Measurements from ENCODE around the gene SFT2D3. TPM values are rescaled to one million over a fixed set of nuclear protein-coding genes. Genes with fewer than 3 reads are reported as not detected.
A peak's percentile ranks its signal among the peaks of the same experiment; 100 is the strongest.

Gene SFT2D3
- total and polyA plus RNA-seq, 2 of the 13 experiments (the other 11 are each of a cell fraction or from before 2014, with no cell fraction given): 8.3 to 9.4 TPM

DNA sequence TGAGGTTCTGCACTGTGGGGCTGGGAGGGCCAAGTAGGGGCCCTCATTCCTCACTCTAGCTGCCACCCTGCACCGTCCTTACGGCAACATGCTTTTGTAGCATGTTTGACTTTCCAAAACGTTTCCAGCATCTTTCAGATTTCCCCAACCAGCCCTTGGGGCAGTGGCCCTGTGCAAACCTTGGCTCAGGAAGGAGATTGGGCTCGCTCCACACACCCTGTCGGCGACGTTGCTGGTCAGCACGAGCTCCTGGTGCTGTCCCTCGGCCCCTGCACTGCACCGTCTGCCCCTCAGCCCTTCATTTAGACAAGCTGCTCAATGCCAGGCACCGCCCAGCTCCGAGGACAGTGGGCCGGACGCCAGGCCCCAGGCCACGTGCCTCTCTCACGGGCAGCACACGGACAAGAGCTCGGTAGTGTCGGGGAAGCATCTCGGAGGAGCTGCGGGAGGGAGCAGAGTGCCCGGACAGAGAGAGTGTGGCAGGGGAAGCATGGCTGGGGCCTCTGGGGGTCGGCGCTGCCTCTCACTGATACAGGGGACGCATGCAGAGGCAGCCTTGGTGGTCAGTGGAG is 48.4 kb upstream of the SFT2D3 start (continued):
- TF ChIP-seq ZNF746 (CRISPR knock-in tag; IDR thresholded peaks at IDR 0.05): no peak
- TF ChIP-seq, protein P1, sequence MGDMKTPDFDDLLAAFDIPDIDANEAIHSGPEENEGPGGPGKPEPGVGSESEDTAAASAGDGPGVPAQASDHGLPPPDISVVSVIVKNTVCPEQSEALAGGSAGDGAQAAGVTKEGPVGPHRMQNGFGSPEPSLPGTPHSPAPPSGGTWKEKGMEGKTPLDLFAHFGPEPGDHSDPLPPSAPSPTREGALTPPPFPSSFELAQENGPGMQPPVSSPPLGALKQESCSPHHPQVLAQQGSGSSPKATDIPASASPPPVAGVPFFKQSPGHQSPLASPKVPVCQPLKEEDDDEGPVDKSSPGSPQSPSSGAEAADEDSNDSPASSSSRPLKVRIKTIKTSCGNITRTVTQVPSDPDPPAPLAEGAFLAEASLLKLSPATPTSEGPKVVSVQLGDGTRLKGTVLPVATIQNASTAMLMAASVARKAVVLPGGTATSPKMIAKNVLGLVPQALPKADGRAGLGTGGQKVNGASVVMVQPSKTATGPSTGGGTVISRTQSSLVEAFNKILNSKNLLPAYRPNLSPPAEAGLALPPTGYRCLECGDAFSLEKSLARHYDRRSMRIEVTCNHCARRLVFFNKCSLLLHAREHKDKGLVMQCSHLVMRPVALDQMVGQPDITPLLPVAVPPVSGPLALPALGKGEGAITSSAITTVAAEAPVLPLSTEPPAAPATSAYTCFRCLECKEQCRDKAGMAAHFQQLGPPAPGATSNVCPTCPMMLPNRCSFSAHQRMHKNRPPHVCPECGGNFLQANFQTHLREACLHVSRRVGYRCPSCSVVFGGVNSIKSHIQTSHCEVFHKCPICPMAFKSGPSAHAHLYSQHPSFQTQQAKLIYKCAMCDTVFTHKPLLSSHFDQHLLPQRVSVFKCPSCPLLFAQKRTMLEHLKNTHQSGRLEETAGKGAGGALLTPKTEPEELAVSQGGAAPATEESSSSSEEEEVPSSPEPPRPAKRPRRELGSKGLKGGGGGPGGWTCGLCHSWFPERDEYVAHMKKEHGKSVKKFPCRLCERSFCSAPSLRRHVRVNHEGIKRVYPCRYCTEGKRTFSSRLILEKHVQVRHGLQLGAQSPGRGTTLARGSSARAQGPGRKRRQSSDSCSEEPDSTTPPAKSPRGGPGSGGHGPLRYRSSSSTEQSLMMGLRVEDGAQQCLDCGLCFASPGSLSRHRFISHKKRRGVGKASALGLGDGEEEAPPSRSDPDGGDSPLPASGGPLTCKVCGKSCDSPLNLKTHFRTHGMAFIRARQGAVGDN (CRISPR knock-in tag; IDR thresholded peaks at IDR 0.05): peak; percentile 40
- TF ChIP-seq KLF12 (CRISPR knock-in tag; IDR thresholded peaks at IDR 0.05; ENCODE audit: borderline replicate concordance): no peak
- TF ChIP-seq ZNF335 (CRISPR knock-in tag; IDR thresholded peaks at IDR 0.05): no peak
- TF ChIP-seq GMEB2 (CRISPR knock-in tag; IDR thresholded peaks at IDR 0.05; ENCODE audit: low read depth): no peak
- no peak for TF ChIP-seq SMARCE1 (IDR thresholded peaks at IDR 0.05; ENCODE audit: borderline replicate concordance)
- no peak for TF ChIP-seq HIVEP1 (CRISPR knock-in tag; IDR thresholded peaks at IDR 0.05)
- no peak for TF ChIP-seq CENPT (CRISPR knock-in tag; IDR thresholded peaks at IDR 0.05; ENCODE audit: low read depth)
- TF ChIP-seq TCF12 (IDR thresholded peaks at IDR 0.05): no peak
- TF ChIP-seq TCF12 (CRISPR knock-in tag; IDR thresholded peaks at IDR 0.05): no peak

Data from HepG2 (cell line).